PC-3 (cell line): ENCODE results near the gene RMND1.

ENCODE experiments used
- EZH2 ChIP-seq: fragments of 300-600 bp; sonication (generic); IDR thresholded peaks from one replicate; pipeline ENCODE4 v1.6.1; 2017; ENCODE audit warnings: antibody characterized with exemption, mild to moderate bottlenecking, low read length; ENCODE audit not compliant: unreplicated experiment
- TF ChIP-seq, protein P1 (sequence below): fragments of 300-600 bp; sonication (generic); conservative IDR thresholded peaks from 2 replicates; pipeline ENCODE4 v1.5.1; 2017; ENCODE audit warnings: antibody characterized with exemption, low read depth, mild to moderate bottlenecking, low read length

DNA sequence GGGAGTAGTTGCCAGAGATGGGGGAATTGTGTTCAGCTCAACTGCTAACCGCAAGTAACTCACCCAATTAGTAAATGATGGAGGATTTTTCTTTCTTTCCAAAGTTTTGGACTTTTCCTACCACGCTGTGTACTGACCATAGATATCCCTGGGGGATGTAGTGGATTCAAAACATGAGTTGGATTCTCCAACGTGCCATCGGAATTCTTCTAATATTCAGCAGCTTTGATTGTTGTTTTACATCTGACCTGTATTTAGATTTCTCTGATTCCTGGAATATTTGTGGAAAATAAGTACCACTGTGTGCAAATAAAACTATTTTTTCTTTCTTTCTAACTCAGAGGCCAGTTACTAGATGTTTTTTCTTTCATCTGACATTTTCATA is 43.0 kb upstream of the RMND1 start:
- TF ChIP-seq, protein P1, sequence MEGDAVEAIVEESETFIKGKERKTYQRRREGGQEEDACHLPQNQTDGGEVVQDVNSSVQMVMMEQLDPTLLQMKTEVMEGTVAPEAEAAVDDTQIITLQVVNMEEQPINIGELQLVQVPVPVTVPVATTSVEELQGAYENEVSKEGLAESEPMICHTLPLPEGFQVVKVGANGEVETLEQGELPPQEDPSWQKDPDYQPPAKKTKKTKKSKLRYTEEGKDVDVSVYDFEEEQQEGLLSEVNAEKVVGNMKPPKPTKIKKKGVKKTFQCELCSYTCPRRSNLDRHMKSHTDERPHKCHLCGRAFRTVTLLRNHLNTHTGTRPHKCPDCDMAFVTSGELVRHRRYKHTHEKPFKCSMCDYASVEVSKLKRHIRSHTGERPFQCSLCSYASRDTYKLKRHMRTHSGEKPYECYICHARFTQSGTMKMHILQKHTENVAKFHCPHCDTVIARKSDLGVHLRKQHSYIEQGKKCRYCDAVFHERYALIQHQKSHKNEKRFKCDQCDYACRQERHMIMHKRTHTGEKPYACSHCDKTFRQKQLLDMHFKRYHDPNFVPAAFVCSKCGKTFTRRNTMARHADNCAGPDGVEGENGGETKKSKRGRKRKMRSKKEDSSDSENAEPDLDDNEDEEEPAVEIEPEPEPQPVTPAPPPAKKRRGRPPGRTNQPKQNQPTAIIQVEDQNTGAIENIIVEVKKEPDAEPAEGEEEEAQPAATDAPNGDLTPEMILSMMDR: no peak
- TF ChIP-seq EZH2: no peak
